B cell (primary cell): Measurements from ENCODE around the gene VPS13D. TPM values are rescaled to one million over a fixed set of nuclear protein-coding genes. Genes with fewer than 3 reads are reported as not detected.

Experiments
- ATAC-seq: fragments of 200-7000 bp; cut with Tn5 transposase; one replicate; pipeline ENCODE4 v1.10.0; 2021; ENCODE audit warnings: low read depth, mild to moderate bottlenecking, moderate number of reproducible peaks, moderate library complexity
- CTCF ChIA-PET: fragments of 350-600 bp; sonication (Branson Sonifier 250); formaldehyde crosslinking; loops from one replicate; lab custom pipeline; 2021; ENCODE audit warnings: antibody characterized with exemption, inconsistent platforms; lab: Charles Lee
- POLR2A ChIA-PET: fragments of 350-600 bp; sonication (Branson Sonifier 250); formaldehyde crosslinking; loops from one replicate; lab custom pipeline; 2021; ENCODE audit warnings: antibody characterized with exemption; lab: Charles Lee
- DNase-seq: peaks from one replicate; pipeline ENCODE4 v3.0.0; 2013
- H2AFZ ChIP-seq: 2 replicates; pipeline ENCODE4 v1.6.1; 2012; ENCODE audit warnings: mild to moderate bottlenecking, low read depth, low read length; ENCODE audit not compliant: insufficient read depth, poor library complexity, severe bottlenecking
- H3K27ac ChIP-seq, 2 donors: 1 replicate in 1 of 2; 2 replicates in 1 of 2; pipeline ENCODE4 v1.5.1; 2012 to 2013; ENCODE audit warnings: low read length in 2 of 2, mild to moderate bottlenecking in 2 of 2, moderate library complexity in 1 of 2
- H3K27me3 ChIP-seq, 4 experiments: fragments of 200-600 bp in 1 of 4; sonication (generic) in 1 of 4; replicated peaks in 1 of 4; 1 replicate in 2 of 4; 2 replicates in 2 of 4; pipeline versions ENCODE4 v1.6.1 to v1.7.0; 2013 to 2016; ENCODE audit warnings: low read length in 3 of 4, mild to moderate bottlenecking in 2 of 4, mixed read lengths in 1 of 4, moderate library complexity in 1 of 4; ENCODE audit not compliant: insufficient read depth in 4 of 4, control insufficient read depth in 3 of 4; ENCODE audit errors: control extremely low read depth in 1 of 4
- H3K36me3 ChIP-seq, 2 experiments: replicated peaks in 1 of 2; 1 replicate in 1 of 2; 2 replicates in 1 of 2; pipeline versions ENCODE4 v1.6.1 to v1.7.1; 2013; ENCODE audit warnings: low read length in 1 of 2; ENCODE audit not compliant: insufficient read depth in 2 of 2, control insufficient read depth in 1 of 2; ENCODE audit errors: control extremely low read depth in 1 of 2, extremely low read depth in 1 of 2
- H3K4me1 ChIP-seq, 2 donors: fragments of 200-600 bp in 1 of 2; sonication (generic) in 1 of 2; 1 replicate in 1 of 2; 2 replicates in 1 of 2; pipeline versions ENCODE4 v1.5.1 to v1.6.1; 2013 to 2017; ENCODE audit warnings: low read length in 2 of 2; ENCODE audit not compliant: control insufficient read depth in 2 of 2, insufficient read depth in 2 of 2
- H3K4me2 ChIP-seq: replicated peaks from 2 replicates; pipeline ENCODE3; 2012; ENCODE audit warnings: mild to moderate bottlenecking, low read depth, low read length; ENCODE audit not compliant: poor library complexity, severe bottlenecking
- H3K4me3 ChIP-seq, 5 experiments: fragments of 200-600 bp in 1 of 5; sonication (generic) in 1 of 5; 1 replicate in 3 of 5; 2 replicates in 2 of 5; pipeline versions ENCODE4 v1.5.1 to v1.7.0; 2011 to 2016; ENCODE audit warnings: low read length in 4 of 5, mild to moderate bottlenecking in 4 of 5, low read depth in 2 of 5, control low read depth in 1 of 5, moderate library complexity in 1 of 5; ENCODE audit not compliant: insufficient read depth in 1 of 5; ENCODE audit errors: control extremely low read depth in 1 of 5, extremely low read depth in 1 of 5
- H3K79me2 ChIP-seq: fragments of 200-600 bp; sonication (generic); one replicate; pipeline ENCODE4 v1.6.0; 2016; ENCODE audit warnings: low read length; ENCODE audit not compliant: control insufficient read depth, insufficient read depth
- H3K9ac ChIP-seq: fragments of 200-600 bp; sonication (generic); 2 replicates; pipeline ENCODE4 v1.6.1; 2017; ENCODE audit warnings: mild to moderate bottlenecking, low read length, moderate library complexity
- H3K9me3 ChIP-seq, 3 donors: one replicate each; pipeline versions ENCODE4 v1.6.1 to v1.7.1; 2013; ENCODE audit warnings: low read length in 2 of 3; ENCODE audit not compliant: control insufficient read depth in 2 of 3, insufficient read depth in 1 of 3; ENCODE audit errors: control extremely low read depth in 1 of 3
- H4K20me1 ChIP-seq: 2 replicates; pipeline ENCODE4 v1.6.0; 2012; ENCODE audit warnings: mild to moderate bottlenecking, low read length; ENCODE audit not compliant: insufficient read depth, control insufficient read depth, poor library complexity, severe bottlenecking
- H3K27ac Mint-ChIP-seq: one replicate; pipeline ENCODE4 v1.8.0; 2021; ENCODE audit warnings: mixed read lengths
- H3K27me3 Mint-ChIP-seq: one replicate; pipeline ENCODE4 v1.8.0; 2021; ENCODE audit warnings: mixed read lengths
- H3K4me1 Mint-ChIP-seq: one replicate; pipeline ENCODE4 v1.8.0; 2021; ENCODE audit warnings: mixed read lengths
- H3K4me3 Mint-ChIP-seq: one replicate; pipeline ENCODE4 v1.8.0; 2021; ENCODE audit warnings: mixed read lengths
- H3K9me3 Mint-ChIP-seq: one replicate; pipeline ENCODE4 v1.8.0; 2022; ENCODE audit warnings: mixed read lengths; ENCODE audit not compliant: insufficient read depth
- CTCF ChIP-seq: fragments of 200-600 bp; IDR thresholded peaks from one replicate; pipeline ENCODE4 v1.8.0; 2022; ENCODE audit warnings: antibody characterized with exemption, mild to moderate bottlenecking
- EZH2 ChIP-seq: IDR thresholded peaks from 2 replicates; pipeline ENCODE4 v1.6.1; 2012; ENCODE audit warnings: borderline replicate concordance, low read depth, mild to moderate bottlenecking, moderate library complexity, low read length; ENCODE audit not compliant: insufficient read depth, poor library complexity, severe bottlenecking
- WGBS: methylation state at CpG from one replicate; pipeline ENCODE4 v1.1.5; 2013; ENCODE audit warnings: missing lambda C conversion rate; ENCODE audit not compliant: insufficient coverage; 5-methylcytosine and 5-hydroxymethylcytosine counted together
- intact Hi-C: fragments of 100-400 bp; cut with micrococcal nuclease; formaldehyde crosslinking; loops from one replicate; pipeline ENCODE4 v1.10.0; 2022
- polyA plus RNA-seq: library from polyadenylated mRNA; depleted of rRNA; stranded (reverse); fragments of >200 nt; gene quantifications from 2 replicates; pipeline ENCODE4 v1.2.3, GENCODE V29; 2012
- total RNA-seq, 2 donors: library from RNA; stranded (reverse); fragments of 120-200 nt in 1 of 2; gene quantifications; 1 replicate in 1 of 2; 2 replicates in 1 of 2; pipeline versions ENCODE4 v1.2.3 to v1.2.4, GENCODE V29; 2013 to 2022

VPS13D gene
- total and polyA plus RNA-seq, 2 donors (not counting 1 experiment from before 2014, with no cell fraction given) = 29.9 to 104 TPM

GRCh38 chr1:12409681-12410080, 179.9 kb downstream of the VPS13D start:
- no peak overlapping the region for H3K4me2 ChIP-seq
- H3K4me3 Mint-ChIP-seq = no peak overlapping the region
- ChIA-PET CTCF (no interaction called here), POLR2A (interaction anchor here (0.6 kb wide), 1 partner anchor 96 kb away, joined by 11 read pairs; no protein-coding TSS in a partner anchor)
- DNase-seq (no peak), ATAC-seq (no peak)
- no peaks in the 10 kb centered on the region for H3K27me3 Mint-ChIP-seq
- H2AFZ ChIP-seq = no peak overlapping the region
- no peak overlapping the region for H3K27ac ChIP-seq
- H3K4me3 ChIP-seq = no peak overlapping the region
- no peaks in the 10 kb centered on the region for H4K20me1 ChIP-seq
- H3K36me3 ChIP-seq = peaks cover 4 to 25% of the 10 kb centered on the region in 2 experiments
- intact Hi-C loops = no loop called here
- H3K9ac ChIP-seq = no peak overlapping the region
- H3K79me2 ChIP-seq = no peaks in the 10 kb centered on the region
- peaks cover 5% of the 10 kb centered on the region for H3K4me1 Mint-ChIP-seq
- TF ChIP-seq EZH2 (no peak), CTCF (no peak)
- peaks cover 8% of the 10 kb centered on the region for H3K9me3 Mint-ChIP-seq
- H3K4me1 ChIP-seq = no peaks in the 10 kb centered on the region
- H3K27ac Mint-ChIP-seq = no peak overlapping the region
- WGBS = 100% methylated on average over 2 of the region's 2 CpGs
- H3K27me3 ChIP-seq = no peaks in the 10 kb centered on the region
- peaks cover 0 to 9% (median 5%) of the 10 kb centered on the region in 3 donors for H3K9me3 ChIP-seq

- Histone ChIP-seq H3K79me2 (no peaks in the 10 kb centered on the region), H4K20me1 (no peaks in the 10 kb centered on the region), H3K9ac (no peak overlapping the region), H3K4me1 (no peaks in the 10 kb centered on the region), H3K36me3 (peaks cover 9 to 21% of the 10 kb centered on the region in 2 experiments), H3K9me3 (peaks cover 0 to 9% (median 7%) of the 10 kb centered on the region in 3 donors), H3K27me3 (no peaks in the 10 kb centered on the region), H3K27ac (no peak overlapping the region), H3K4me2 (no peak overlapping the region), H3K4me3 (no peak overlapping the region), H2AFZ (no peak overlapping the region)
- ChIA-PET CTCF (no interaction called here), POLR2A (no interaction called here)
- TF ChIP-seq EZH2 (no peak), CTCF (no peak)
- Mint-ChIP-seq H3K27me3 (no peaks in the 10 kb centered on the region), H3K4me1 (peaks cover 5% of the 10 kb centered on the region), H3K9me3 (peaks cover 8% of the 10 kb centered on the region), H3K4me3 (no peak overlapping the region), H3K27ac (no peak overlapping the region)
- intact Hi-C loops = no loop called here
- ATAC-seq = no peak
- no peak for DNase-seq
These were observed 180.5 kb downstream of the VPS13D start for GRCh38 chr1:12410351-12410750.
